ENCODE data around the gene RBM39.
"Not testable (repeated sequence)": the region's sequence is repeated elsewhere in the genome, so short reads cannot be mapped to it uniquely, and the experiment has no call there.

The RBM39 gene

DNA sequence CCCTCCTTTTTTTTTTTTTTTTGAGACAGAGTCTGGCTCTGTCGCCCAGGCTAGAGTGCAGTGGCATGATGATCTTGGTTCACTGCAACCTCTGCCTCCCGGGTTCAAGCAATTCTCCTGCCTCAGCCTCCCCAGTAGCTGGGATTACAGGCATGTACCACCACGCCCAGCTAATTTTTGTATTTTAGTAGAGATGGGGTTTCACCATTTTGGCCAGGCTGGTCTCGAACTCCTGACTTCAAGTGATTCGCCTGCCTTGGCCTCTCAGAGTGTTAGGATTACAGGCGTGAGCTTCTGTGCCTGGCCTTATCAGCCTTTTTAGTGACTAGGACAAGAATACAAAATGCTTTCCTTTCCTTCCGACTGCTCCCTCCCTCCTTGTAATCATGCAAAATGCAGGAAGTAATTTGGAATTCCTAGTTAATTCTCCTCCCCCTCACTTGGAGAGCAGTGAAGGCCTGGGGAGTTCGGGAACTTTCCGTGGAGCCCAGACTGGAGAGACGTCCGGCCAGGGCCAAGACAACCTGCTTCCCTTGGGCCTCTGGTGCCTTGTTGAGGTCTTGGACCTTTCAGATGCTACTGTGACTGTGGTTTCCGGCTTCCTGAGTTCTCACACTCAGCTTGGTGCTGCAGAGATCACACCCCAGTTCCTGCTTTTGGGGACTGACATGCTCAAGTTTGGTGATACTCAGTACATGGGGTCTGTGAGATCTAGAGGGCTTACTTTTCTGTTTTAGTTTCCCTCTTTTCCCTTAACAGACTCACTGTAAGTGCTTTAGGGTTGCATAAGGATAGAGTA, 25.8 kb upstream of the RBM39 start:
- Histone ChIP-seq H3K27me3 (ENCODE audit: insufficient read depth, low read length) (no peaks in the 10 kb centered on the region), H3K36me3 (ENCODE audit: insufficient read depth, low read length) (no peaks in the 10 kb centered on the region), H3K4me2 (ENCODE audit: low read length) (peak overlapping the region; percentile 60), H3K79me2 (ENCODE audit: insufficient read depth, low read length) (peaks cover 7% of the 10 kb centered on the region), H3K4me3 (ENCODE audit: low read depth, low read length, poor library complexity, severe bottlenecking) (peak overlapping the region; percentile 24), H3K9me2 (ENCODE audit: low read depth, low read length) (no peaks in the 10 kb centered on the region), H3K9ac (ENCODE audit: low read length) (peak overlapping the region; percentile 45), H2AFZ (ENCODE audit: low read length) (peak overlapping the region; percentile 84; the same call in 1 of the 2 replicates), H3K4me1 (ENCODE audit: insufficient read depth, low read length, severe bottlenecking) (peaks cover 30% of the 10 kb centered on the region), H3K9me3 (ENCODE audit: low read length) (no peaks in the 10 kb centered on the region), H4K20me1 (ENCODE audit: insufficient read depth, low read length) (no peaks in the 10 kb centered on the region), H3F3A (ENCODE audit: insufficient read depth, low read length) (0 out of 2 replicates have a peak, but pooled peaks cover 4% of the 10 kb centered on the region), H3K27ac (ENCODE audit: low read depth, low read length, poor library complexity, severe bottlenecking) (peak overlapping the region; percentile 85)
- TF ChIP-seq, protein P1, sequence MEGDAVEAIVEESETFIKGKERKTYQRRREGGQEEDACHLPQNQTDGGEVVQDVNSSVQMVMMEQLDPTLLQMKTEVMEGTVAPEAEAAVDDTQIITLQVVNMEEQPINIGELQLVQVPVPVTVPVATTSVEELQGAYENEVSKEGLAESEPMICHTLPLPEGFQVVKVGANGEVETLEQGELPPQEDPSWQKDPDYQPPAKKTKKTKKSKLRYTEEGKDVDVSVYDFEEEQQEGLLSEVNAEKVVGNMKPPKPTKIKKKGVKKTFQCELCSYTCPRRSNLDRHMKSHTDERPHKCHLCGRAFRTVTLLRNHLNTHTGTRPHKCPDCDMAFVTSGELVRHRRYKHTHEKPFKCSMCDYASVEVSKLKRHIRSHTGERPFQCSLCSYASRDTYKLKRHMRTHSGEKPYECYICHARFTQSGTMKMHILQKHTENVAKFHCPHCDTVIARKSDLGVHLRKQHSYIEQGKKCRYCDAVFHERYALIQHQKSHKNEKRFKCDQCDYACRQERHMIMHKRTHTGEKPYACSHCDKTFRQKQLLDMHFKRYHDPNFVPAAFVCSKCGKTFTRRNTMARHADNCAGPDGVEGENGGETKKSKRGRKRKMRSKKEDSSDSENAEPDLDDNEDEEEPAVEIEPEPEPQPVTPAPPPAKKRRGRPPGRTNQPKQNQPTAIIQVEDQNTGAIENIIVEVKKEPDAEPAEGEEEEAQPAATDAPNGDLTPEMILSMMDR (IDR thresholded peaks at IDR 0.05; ENCODE audit: low read length) = no peak
- TF ChIP-seq EZH2 (IDR thresholded peaks at IDR 0.05; ENCODE audit: borderline replicate concordance, low read length) = no peak

DNA sequence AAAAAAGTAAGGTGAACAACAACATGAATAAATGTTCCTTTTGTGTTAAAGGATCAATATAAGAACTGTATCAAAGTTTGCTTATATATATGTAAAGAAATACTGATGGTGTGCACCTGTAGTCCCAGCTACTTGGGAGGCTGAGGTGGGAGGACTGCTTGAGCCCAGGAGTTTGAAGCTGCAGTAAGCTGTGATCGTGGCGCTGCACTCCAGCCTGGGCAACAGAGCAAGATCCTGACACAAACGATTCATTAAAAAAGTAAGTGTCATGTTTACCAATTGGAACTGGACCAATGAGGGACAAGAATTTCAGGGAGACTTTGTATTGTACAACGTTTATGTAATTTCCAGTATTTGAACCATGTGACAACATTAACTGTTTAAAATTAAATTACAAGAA, 24.8 kb upstream of the RBM39 start:
- H2AFZ ChIP-seq (ENCODE audit: low read length) = no peak overlapping the region
- peaks cover 25% of the 10 kb centered on the region for H3K4me1 ChIP-seq (ENCODE audit: insufficient read depth, low read length, severe bottlenecking)
- no peak for TF ChIP-seq EZH2 (IDR thresholded peaks at IDR 0.05; ENCODE audit: borderline replicate concordance, low read length)
- TF ChIP-seq, protein P1 (IDR thresholded peaks at IDR 0.05; ENCODE audit: low read length) = no peak
- no peak overlapping the region for H3K4me3 ChIP-seq (ENCODE audit: low read depth, low read length, poor library complexity, severe bottlenecking)
- H3F3A ChIP-seq (ENCODE audit: insufficient read depth, low read length) = 0 out of 2 replicates have a peak, but pooled peaks cover 4% of the 10 kb centered on the region
- no peaks in the 10 kb centered on the region for H3K9me2 ChIP-seq (ENCODE audit: low read depth, low read length)
- no peaks in the 10 kb centered on the region for H3K36me3 ChIP-seq (ENCODE audit: insufficient read depth, low read length)
- no peak overlapping the region for H3K27ac ChIP-seq (ENCODE audit: low read depth, low read length, poor library complexity, severe bottlenecking)
- H4K20me1 ChIP-seq (ENCODE audit: insufficient read depth, low read length) = no peaks in the 10 kb centered on the region
- no peaks in the 10 kb centered on the region for H3K79me2 ChIP-seq (ENCODE audit: insufficient read depth, low read length)
- H3K9ac ChIP-seq (ENCODE audit: low read length) = no peak overlapping the region
- H3K27me3 ChIP-seq (ENCODE audit: insufficient read depth, low read length) = no peaks in the 10 kb centered on the region
- no peaks in the 10 kb centered on the region for H3K9me3 ChIP-seq (ENCODE audit: low read length)
- no peak overlapping the region for H3K4me2 ChIP-seq (ENCODE audit: low read length)

DNA sequence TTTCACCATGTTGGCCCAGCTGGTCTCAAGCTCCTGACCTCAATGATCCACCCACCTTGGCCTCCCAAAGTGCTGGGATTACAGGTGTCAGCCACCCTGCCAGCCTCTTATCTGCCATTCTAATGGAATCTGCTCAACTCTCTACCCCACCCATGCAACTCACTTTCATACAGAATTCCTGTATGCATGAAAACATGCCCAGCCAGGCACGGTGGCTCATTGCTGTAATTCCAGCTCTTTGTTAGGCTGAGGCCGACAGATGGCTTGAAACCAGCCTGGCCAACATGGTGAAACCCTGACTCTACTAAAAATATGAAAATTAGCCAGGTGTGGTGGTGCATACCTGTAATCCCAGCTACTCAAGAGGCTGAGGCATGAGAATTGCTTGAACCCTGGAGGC, 22.9 kb upstream of the RBM39 start:
- not testable (repeated sequence) for H3K4me2 ChIP-seq (ENCODE audit: low read length); H3K9me2 ChIP-seq (ENCODE audit: low read depth, low read length); H2AFZ ChIP-seq (ENCODE audit: low read length); H3K36me3 ChIP-seq (ENCODE audit: insufficient read depth, low read length); H3K9ac ChIP-seq (ENCODE audit: low read length); H3F3A ChIP-seq (ENCODE audit: insufficient read depth, low read length); H3K79me2 ChIP-seq (ENCODE audit: insufficient read depth, low read length); H3K27ac ChIP-seq (ENCODE audit: low read depth, low read length, poor library complexity, severe bottlenecking); H3K27me3 ChIP-seq (ENCODE audit: insufficient read depth, low read length); H3K4me3 ChIP-seq (ENCODE audit: low read depth, low read length, poor library complexity, severe bottlenecking); H3K9me3 ChIP-seq (ENCODE audit: low read length); H4K20me1 ChIP-seq (ENCODE audit: insufficient read depth, low read length)
- peaks cover 21% of the 10 kb centered on the region for H3K4me1 ChIP-seq (ENCODE audit: insufficient read depth, low read length, severe bottlenecking)

DNA sequence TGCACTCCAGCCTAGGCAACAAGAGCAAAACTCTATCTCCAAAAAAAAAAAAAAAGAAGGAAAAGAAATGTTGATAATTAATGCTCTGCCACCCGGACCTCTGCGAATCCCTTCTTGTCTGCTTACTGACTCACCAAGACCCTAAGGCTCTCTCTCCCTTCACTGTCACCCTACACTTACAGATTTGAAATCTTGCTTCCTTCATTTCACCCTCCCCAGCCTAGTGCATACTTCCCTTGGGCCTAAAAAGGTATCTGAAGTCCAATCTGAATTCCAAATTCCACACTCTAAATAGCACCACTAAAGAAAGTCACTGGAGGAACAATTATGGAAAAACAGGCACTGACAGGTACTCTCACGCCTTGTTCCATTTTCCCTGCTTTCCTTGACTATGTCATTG, 20.4 kb upstream of the RBM39 start:
- H3K36me3 ChIP-seq (ENCODE audit: insufficient read depth, low read length) = no peaks in the 10 kb centered on the region
- no peak overlapping the region for H3K4me2 ChIP-seq (ENCODE audit: low read length)
- no peak overlapping the region for H2AFZ ChIP-seq (ENCODE audit: low read length)

DNA sequence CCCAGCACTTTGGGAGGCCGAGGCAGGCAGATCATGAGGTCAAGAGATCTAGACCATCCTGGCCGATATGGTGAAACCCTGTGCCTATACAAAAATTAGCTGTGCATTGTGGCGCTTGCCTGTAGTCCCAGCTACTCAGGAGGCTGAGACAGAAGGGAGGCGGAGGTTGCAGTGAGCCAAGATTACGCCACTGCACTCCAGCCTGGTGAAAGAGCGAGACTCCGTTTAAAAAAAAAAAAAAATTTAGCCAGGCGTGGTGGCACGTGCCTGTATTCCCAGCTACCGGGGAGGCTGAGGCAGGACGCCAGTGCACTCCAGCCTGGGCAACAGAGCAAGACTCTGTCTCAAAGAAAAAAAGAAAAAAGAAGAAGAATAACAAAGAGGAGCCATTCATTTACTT, 19.5 kb upstream of the RBM39 start:
- not testable (repeated sequence) for H3K9me3 ChIP-seq (ENCODE audit: low read length); H3K9ac ChIP-seq (ENCODE audit: low read length); H3K9me2 ChIP-seq (ENCODE audit: low read depth, low read length); H3F3A ChIP-seq (ENCODE audit: insufficient read depth, low read length); H3K36me3 ChIP-seq (ENCODE audit: insufficient read depth, low read length); H3K4me2 ChIP-seq (ENCODE audit: low read length); H2AFZ ChIP-seq (ENCODE audit: low read length); H3K4me3 ChIP-seq (ENCODE audit: low read depth, low read length, poor library complexity, severe bottlenecking); H3K4me1 ChIP-seq (ENCODE audit: insufficient read depth, low read length, severe bottlenecking); H3K27ac ChIP-seq (ENCODE audit: low read depth, low read length, poor library complexity, severe bottlenecking); H3K27me3 ChIP-seq (ENCODE audit: insufficient read depth, low read length); H4K20me1 ChIP-seq (ENCODE audit: insufficient read depth, low read length); H3K79me2 ChIP-seq (ENCODE audit: insufficient read depth, low read length)

More for the DNA sequence above, 20.4 kb upstream of the RBM39 start:
- Histone ChIP-seq H4K20me1 (ENCODE audit: insufficient read depth, low read length) (no peaks in the 10 kb centered on the region), H3K27ac (ENCODE audit: low read depth, low read length, poor library complexity, severe bottlenecking) (no peak overlapping the region), H3K9me2 (ENCODE audit: low read depth, low read length) (no peaks in the 10 kb centered on the region), H3K9me3 (ENCODE audit: low read length) (no peaks in the 10 kb centered on the region), H3F3A (ENCODE audit: insufficient read depth, low read length) (no peaks in the 10 kb centered on the region; the same call in 1 of the 2 replicates), H3K27me3 (ENCODE audit: insufficient read depth, low read length) (no peaks in the 10 kb centered on the region), H3K4me3 (ENCODE audit: low read depth, low read length, poor library complexity, severe bottlenecking) (no peak overlapping the region), H3K79me2 (ENCODE audit: insufficient read depth, low read length) (no peaks in the 10 kb centered on the region), H3K9ac (ENCODE audit: low read length) (no peak overlapping the region), H3K4me1 (ENCODE audit: insufficient read depth, low read length, severe bottlenecking) (no peaks in the 10 kb centered on the region)
- no peak for TF ChIP-seq EZH2 (IDR thresholded peaks at IDR 0.05; ENCODE audit: borderline replicate concordance, low read length)
- TF ChIP-seq, protein P1 (IDR thresholded peaks at IDR 0.05; ENCODE audit: low read length) = no peak

All from OCI-LY1 (cell line).